Measurements from ENCODE around the gene SLC35E4.
"Not testable (repeated sequence)": the region's sequence is repeated elsewhere in the genome, so short reads cannot be mapped to it uniquely, and the experiment has no call there.

Gene SLC35E4

DNA sequence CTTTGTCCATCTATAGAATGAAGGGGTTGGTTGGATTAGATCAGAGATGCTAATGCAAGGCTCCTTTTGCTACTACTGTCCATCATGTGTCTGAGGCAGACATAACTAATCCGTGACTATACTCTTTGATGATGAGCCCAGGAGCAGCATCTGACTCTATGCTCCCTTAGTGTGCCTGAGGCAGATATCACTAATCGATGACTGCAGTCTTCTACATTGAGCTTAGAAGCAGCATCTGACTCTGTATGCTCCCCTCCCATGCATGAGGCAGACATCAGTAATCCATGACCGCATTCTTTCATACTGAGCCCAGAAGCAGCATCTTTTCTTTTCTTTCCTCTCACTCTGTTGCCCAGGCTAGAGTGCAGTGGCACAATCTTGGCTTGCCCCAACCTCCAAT, 24.4 kb upstream of the SLC35E4 start:
- DNase-seq (ENCODE audit: low read depth in 2 of 2): no peak

DNA sequence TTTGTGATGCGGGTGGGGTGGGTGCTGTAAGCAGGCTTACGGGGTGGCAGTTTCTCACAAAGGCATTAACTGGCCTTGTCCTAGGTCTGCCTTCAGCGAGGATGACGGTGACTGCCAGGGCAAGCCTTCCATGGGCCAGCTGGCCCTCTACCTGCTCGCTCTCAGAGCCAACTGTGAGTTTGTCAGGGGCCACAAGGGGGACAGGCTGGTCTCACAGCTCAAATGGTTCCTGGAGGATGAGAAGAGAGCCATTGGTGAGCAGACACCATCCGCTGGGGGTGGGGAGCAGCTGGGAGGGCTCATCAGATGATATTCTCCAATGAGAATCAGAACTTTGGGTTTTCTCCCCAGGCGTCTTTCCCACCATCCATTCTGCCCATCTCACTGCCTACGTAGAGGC, 22.8 kb upstream of the SLC35E4 start:
- DNase-seq (ENCODE audit: low read depth in 2 of 2): no peak

DNA sequence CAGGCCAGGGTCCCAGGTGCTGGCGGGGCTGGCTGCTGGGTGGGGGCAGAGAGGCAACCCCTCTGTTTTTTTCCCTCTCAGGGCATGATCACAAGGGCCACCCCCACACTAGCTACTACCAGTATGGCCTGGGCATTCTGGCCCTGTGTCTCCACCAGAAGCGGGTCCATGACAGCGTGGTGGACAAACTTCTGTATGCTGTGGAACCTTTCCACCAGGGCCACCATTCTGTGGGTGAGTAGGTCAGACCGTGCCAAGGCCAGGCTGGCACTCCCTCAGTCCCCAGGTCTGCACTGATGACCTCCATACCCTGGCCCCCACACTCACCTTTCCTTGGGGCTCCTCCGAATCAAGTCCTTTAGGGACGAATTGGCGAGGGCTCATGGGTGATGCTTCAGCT, 21.3 kb upstream of the SLC35E4 start:
- DNase-seq (ENCODE audit: low read depth in 2 of 2): no peak

DNA sequence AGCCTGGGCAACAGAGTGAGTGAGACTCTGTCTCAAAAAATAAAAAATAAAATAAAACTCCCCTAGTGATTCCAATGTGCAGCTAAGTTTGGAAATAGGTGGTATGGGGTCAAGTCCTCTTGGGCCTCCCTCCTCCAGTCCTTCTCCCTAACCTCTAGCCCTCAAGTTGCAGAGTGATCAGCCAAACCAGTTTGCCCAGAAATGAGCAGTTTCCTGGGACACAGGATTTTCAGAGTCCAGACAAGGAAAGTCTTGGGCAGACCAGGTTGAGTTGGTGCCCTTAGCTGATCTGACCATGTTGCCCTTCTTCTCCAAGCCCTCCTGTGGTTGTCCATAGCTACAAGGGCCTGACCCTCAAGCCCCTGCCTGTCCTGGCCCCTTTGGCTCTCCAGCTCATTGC, 20.7 kb upstream of the SLC35E4 start:
- no peak for DNase-seq (ENCODE audit: low read depth in 2 of 2)

DNA sequence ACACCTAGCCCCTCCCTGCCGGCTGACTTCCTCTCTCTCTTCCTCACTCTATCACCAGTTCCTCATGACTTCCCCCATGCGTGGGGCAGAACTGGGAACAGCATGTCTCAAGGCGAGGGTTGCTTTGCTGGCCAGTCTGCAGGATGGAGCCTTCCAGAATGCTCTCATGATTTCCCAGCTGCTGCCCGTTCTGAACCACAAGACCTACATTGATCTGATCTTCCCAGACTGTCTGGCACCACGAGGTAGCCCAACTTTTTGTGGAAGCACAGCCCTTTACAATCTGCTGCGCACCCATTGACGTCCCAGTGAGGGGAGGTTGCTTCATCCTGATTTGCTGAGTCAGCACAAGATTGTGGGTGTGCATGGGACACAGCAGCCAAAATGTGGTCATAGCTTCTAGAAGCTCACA, 20.0 kb upstream of the SLC35E4 start:
- no peak for DNase-seq (ENCODE audit: low read depth in 2 of 2)

DNA sequence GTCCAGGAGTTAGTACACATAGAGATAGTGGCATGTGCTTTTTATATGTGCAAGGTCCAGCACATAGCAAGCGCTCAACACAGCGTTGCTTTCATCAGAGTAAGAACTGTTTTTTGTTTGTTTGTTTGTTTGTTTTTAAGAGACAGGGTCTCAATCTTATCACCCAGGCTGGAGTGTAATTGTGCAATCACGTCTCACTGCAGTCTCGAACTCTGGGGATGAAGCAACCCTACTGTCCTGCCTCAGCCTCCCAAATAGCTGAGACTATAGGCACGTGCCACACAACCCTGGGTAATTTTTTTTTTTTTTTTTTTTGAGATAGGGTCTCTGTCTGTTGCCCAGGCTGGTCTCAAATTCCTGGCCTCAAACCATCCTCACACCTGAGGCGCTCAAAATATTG, 17.8 kb upstream of the SLC35E4 start:
- no peak for DNase-seq (ENCODE audit: low read depth in 2 of 2)

DNA sequence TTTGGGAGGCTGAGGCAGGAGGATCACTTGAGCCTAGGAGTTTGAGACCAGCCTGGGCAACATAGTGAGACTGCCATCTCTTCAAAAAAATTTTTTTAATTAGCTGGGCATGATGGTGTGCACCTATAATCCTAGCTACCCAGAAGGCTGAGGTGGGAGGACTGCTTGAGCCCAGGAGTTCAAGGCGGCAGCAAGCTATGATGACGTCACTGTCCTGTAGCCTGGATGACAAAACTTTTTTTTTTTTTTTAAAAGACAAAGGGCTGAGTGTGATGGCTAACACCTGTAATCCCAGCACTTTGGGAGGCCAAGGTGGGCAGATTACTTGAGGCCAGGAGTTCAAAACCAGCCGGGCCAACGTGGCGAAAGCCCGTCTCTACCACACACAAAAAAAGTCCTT, 15.7 kb upstream of the SLC35E4 start:
- not testable (repeated sequence) for DNase-seq (ENCODE audit: low read depth in 2 of 2)

DNA sequence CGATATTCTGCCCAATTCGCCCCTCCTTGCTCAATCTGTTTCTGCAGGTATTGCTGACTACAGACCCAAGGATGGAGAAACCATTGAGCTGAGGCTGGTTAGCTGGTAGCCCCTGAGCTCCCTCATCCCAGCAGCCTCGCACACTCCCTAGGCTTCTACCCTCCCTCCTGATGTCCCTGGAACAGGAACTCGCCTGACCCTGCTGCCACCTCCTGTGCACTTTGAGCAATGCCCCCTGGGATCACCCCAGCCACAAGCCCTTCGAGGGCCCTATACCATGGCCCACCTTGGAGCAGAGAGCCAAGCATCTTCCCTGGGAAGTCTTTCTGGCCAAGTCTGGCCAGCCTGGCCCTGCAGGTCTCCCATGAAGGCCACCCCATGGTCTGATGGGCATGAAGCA, 9.2 kb upstream of the SLC35E4 start:
- no peak for DNase-seq (ENCODE audit: low read depth in 2 of 2)

DNA sequence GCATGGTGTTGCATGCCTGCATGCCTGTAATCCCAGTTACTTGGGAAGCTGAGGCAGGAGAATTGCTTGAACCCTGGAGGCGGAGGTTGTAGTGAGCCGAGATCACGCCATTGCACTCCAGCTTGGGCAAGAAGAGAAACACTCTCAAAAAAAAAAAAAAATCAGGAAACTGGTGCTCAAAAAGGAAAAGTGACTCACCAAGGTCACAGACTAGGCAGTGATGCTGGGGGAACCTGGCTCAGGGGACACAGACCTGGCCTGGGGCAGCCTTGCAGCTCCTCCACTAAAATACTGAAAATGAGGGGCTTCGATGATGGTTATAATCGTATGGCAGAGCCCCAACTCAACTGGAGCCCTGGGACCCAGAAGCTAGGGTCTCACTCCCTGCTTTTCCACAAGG, 8.1 kb upstream of the SLC35E4 start:
- DNase-seq (ENCODE audit: low read depth in 2 of 2): no peak

DNA sequence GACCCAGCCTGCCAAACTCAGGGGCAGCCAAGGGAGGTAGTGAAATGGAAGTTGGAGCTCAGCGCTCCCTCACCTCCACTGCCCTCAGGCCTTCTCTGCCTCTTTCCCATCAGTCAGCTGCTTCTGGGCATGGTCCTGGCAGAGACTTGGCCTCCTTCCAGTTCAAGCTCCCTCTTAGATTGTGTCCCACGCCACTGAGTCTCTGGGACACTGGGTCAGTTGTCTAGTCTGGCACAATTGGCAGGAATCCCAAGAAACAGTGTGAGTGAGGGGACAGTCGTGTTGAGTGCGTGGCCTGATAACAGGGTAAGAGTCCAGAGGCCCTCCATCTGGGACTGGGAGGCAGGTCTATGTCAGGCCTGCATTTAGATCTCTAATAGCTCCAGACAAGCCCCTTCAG, 7.1 kb upstream of the SLC35E4 start:
- DNase-seq (ENCODE audit: low read depth in 2 of 2): no peak

DNA sequence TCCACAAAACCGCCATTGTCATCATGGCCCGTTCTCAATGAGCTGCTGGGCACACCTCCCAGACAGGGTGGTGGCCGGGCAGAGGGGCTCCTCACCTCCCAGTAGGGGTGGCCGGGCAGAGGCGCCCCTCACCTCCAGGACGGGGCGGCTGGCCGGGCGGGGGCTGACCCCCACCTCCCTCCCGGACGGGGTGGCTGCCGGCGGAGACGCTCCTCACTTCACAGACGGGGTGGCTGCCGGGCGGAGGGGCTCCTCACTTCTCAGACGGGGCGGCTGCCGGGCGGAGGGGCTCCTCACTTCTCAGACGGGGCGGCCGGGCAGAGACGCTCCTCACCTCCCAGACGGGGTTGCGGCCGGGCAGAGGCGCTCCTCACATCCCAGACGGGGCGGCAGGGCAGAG, 4.1 kb upstream of the SLC35E4 start:
- DNase-seq (ENCODE audit: low read depth in 2 of 2): not testable (repeated sequence)

DNA sequence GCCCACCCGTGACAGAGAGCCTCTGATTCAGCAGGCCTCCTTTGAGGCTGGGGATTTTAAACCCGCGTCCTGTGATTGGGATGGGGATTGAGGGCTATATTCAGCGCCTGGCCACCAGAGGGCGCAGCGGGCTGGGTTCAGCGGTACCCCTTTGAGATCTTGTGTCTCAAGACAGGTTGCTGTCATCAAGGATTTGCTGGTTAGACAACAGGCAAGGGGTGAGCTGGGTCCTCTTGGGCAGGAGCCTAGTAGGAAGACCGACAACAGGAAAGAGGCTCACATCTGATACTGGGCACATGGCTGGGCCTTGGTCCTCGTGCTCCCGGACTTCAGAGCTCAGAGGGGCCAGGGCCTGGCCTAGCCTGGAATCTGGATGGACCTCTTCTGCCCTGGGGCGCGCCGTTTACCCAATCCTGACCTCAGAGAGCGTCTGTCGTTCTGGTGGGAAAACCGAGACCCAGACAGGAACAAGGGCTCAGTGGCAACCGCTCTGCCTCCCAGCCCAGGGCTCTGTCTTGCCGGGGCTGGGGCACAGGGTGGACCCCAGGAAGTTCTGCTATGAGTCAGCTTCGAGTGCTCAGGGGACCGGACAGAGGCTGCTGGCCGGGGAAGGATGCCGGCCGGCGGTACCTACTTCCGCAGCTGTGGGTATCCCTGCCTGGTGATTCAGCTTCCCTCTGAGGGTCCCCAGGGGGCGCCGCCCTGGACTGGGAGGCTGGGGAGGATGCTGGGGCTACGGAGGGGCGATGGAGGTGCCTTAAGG, 929 bp upstream of the SLC35E4 start:
- peak; percentile 82 to 86 for DNase-seq (ENCODE audit: low read depth in 2 of 2)

DNA sequence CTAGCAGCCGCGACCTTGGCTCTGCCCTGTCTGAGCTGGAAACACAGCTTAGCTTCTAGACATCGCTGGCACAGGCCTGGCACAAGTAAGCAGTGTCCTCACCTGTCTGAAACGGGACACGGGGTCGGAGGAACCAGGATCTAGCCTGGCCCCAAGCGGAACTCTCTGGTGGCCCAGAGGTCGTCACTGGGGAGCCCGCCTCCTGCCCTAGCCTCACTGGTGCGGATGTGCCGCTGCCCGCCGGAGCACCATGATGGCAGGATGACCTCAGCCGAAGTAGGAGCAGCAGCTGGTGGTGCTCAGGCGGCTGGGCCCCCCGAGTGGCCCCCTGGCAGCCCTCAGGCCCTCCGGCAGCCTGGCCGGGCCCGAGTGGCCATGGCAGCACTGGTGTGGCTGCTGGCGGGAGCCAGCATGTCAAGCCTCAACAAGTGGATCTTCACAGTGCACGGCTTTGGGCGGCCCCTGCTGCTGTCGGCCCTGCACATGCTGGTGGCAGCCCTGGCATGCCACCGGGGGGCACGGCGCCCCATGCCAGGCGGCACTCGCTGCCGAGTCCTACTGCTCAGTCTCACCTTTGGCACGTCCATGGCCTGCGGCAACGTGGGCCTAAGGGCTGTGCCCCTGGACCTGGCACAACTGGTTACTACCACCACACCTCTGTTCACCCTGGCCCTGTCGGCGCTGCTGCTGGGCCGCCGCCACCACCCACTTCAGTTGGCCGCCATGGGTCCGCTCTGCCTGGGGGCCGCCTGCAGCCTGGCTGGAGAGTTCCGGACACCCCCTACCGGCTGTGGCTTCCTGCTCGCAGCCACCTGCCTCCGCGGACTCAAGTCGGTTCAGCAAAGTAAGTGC, 871 bp downstream of the SLC35E4 start:
- no peak for DNase-seq (ENCODE audit: low read depth in 2 of 2)

DNA sequence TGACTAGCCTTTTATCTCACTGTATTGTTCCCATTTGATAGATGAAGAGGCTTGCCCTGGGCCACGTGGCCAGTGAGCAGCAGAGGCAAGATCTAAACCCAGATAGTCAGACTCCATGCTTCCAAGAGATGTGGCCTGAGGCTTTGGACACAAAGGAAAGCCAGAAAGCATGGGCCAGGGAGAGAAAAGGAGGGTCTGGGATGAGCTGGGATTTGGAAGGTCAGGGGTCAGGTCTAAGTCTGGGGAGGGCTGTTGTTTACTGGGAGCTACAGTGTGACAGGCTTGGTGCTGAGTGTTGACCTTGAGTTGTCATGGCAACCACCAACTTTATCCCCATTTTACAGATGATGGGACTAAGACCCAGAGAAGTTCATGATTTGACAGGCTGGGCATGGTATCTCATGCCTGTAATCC, 2.1 kb downstream of the SLC35E4 start:
- DNase-seq (ENCODE audit: low read depth in 2 of 2): no peak

DNA sequence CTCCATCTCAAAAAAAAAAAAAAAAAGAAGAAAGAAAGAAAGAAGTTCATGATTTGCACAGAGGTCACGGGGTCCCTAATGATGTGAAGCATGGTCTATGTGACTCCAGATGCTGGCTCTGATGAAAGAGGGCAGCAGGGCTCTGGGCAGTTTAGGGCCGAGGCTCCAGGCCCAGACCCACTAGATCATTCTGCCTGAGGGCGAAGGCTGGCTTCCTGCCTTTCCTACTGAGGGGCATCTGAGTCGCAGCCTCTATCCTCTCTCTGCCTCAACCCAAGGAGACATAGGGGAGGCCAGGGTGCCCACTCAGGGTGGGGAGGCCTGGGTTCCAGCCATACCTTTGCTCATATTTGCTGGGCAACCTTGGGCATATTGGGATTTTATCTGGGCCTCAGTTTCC, 4.8 kb downstream of the SLC35E4 start:
- no peak for DNase-seq (ENCODE audit: low read depth in 2 of 2)

DNA sequence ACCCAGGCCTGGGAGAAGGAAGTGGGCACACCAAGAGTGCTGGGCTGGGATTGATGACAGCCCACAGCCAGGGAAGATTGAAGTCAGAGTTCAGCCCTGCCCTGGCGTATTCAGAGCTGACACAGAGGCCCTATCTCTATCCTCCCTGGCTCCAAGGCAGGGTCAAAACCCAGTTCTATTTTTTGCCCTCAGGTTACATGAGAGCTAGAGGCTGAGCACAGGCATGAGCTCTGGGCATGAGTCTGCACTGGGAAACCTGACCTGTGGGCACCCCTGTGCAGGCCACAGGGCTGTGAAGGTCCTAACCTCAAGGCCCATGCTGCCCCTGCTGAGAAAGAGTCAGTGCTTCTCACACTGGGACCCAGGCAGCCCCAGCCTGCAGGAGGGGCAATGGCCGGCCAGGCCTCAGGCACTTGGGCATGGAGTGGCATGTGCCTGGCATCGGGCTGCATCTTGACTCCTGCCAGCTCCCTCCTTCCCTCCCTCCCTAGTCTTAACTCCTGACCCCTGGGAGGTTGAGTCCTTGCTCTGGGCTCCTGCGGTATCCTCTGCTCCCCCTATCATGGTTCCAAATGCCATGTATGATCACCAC, 5.4 kb downstream of the SLC35E4 start:
- no peak for DNase-seq (ENCODE audit: low read depth in 2 of 2)

DNA sequence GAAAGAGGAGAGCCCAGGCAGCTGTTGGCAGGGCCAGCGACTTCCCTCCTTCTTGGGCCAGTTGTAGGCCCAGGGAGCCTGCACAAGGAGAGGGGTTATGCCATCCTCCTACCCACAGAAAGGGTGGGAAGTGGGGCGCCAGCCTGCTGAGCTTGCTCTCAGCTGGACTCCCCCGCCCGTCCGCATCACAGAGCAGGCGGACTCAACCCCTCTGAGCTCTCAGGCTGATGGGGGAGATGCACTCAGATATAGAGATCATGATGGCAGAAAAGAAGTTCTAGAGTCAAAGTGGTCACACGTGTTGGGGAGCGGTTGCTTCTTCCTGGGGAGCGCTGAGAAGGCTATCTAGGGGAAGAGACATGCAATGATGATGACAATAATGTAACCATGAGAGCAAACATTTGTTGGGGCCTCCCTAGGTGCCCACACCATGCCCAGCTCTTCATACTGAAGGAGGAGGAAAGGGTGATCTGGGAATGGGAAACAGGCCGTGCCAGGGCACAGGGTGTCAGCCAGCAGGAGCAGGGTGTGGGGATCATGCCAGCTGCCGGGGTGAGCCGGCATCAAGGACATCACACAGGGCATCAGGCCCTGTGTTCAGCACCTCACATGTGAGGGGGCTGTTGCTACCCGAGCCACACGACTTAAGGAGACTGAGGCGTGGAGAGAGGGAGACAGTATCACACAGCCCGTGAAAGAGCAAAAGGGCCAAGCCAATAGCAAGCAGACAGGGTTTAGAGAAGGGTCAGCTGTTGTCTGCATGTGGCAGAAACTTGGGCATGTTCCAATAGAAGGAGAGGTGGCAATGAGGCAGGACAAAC, 7.7 kb downstream of the SLC35E4 start:
- DNase-seq (ENCODE audit: low read depth in 2 of 2): no peak

DNA sequence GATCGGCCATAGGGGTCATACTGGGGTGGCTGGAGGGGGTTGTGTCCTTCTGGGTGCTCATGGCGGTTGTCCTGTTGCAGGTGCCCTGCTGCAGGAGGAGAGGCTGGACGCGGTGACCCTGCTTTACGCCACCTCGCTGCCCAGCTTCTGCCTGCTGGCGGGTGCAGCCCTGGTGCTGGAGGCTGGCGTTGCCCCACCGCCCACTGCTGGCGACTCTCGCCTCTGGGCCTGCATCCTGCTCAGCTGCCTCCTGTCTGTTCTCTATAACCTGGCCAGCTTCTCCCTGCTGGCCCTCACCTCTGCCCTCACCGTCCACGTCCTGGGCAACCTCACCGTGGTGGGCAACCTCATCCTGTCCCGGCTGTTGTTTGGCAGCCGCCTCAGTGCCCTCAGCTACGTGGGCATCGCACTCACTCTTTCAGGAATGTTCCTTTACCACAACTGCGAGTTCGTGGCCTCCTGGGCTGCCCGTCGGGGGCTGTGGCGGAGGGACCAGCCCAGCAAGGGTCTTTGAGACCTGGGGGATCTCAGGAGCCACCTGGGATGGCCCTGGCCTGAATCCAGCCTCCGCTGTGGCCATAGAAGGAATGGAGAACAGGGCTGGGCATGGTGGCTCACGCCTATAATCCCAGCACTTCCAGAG, 11.1 kb downstream of the SLC35E4 start:
- DNase-seq (ENCODE audit: low read depth in 2 of 2): no peak

DNA sequence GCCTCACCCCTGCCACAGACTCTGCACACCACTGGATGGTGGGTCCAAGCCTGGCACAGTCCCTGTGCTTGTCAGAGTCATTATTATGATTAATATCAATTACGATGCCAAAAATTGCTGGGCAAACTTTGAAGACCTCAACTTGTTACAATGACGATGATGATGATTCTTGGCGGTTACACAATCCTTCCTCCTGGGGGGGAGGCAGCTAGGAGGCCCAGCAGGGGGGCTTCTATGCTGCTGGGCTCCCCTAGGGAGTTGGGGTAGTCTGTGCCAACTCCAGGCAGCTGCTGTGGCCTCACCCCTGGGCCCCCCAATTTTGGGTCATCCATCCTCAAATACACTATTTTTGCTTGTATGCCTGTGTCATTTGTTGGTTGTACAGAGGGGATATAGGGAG, 12.0 kb downstream of the SLC35E4 start:
- no peak for DNase-seq (ENCODE audit: low read depth in 2 of 2)

DNA sequence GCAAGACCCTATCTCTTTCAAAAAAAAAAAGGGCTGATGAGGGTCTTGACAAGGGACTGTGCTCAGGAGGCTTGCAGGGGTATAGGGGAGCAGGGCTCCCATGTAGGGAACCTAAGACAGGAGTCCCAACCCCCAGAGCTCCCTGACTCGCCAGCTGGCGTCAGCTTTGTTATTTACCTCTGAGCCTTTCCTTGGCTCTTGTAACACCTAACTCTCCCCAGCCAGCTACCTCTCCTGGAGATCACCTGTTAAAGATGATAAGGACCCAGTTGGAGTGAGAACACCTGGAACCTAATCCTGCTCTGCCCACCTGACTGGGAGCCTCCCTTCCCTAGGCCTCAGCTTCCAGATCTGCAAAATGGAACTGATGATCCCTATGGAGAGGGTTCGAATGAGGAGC, 13.2 kb downstream of the SLC35E4 start:
- DNase-seq (ENCODE audit: low read depth in 2 of 2): no peak

DNA sequence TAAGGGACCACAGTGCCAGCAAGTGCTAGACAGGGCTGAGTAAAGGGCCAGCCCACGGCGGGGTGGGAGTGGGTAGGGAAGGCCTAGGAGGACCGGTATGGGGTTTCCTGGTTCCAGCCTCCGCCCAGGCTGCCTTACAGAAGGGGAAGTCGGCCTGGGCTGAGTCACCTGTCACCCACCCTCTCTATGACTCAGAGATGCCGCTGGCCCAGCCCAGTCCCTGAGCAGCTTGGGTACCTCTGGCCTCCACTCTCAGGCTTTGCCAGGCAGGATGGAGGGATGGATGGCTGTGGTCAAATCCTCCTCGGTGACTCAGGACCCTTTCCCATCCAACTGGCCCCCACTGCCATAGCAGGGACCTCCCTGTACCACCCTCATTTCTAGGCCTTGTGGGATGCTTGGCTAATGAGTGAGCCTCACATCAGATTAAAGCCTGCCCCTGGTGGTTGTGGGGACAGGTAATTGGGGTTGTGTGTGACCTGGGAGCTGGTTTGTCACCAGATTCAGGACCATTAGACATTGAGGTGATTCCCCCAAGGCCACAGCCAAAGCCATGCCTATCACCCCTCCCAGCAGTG, 13.9 kb downstream of the SLC35E4 start:
- DNase-seq (ENCODE audit: low read depth in 2 of 2): peak; percentile 83 to 87
